Activated naive CD4-positive, alpha-beta T cell treated with anti-CD3 and anti-CD28 coated beads, Interleukin-2, amount 50 U/mL, for 16 hours (primary cell): Measurements from ENCODE around the gene SLC22A1.
"Not testable (repeated sequence)": the region's sequence is repeated elsewhere in the genome, so short reads cannot be mapped to it uniquely, and the experiment has no call there.

ENCODE experiments used
- DNase-seq: peaks from one replicate; pipeline ENCODE4 v3.0.0-alpha.2; 2020

Gene SLC22A1

DNA sequence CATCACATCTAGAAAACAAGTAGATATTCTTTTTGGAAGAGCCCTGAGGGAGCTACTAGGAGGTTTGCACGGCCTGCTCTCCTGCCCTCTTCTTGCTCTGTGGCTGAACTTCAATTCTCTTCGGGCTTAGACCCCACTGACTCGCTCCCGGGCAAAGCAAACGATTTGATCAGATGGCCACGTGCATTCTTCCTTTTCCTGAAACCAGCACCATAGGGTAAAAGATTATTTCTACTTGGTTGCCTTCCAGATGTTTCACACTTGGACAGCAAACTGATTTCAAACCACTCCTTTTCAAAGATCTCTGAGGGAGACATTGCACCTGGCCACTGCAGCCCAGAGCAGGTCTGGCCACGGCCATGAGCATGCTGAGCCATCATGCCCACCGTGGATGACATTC, at the start of gene SLC22A1:
TSS of gene SLC22A1 (plus strand) at position 258 of the 400 bp plus-strand sequence. CDS start at position 379, 121 bp downstream.
- no peak for DNase-seq

DNA sequence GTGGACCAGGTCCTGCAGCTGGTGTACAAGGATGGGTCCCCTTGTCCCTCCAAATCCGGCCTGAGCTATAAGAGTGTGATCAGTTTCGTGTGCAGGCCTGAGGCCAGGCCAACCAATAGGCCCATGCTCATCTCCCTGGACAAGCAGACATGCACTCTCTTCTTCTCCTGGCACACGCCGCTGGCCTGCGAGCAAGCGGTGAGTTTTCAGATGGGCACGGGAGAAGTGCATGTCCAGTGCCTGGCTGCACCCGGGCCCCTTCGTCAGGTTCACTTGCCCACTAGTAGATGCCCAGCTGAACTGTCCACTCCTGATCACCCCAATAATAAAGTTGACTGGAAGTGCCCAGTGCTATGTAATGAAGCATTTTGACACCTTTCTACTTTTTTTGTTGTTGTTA, 48.3 kb upstream of the SLC22A1 start:
- DNase-seq, result no peak

DNA sequence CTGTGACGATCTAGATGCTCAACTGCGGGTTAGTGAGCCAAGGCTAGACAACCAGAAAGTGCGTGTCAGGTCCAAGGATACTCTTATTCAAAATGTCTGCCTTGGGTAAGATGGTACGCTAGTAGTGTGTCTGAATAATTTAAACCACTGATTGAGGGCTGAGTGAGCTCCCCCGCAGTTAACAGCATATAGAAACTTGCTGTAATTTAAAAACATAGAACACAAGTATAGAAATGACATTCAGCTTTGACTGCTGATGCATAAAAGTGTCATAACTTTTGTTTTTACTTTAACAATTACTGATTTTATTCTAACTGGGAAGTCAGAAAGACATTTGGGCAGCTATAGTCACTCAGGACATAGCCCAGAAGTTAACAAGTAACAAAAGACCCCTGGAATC, 45.6 kb upstream of the SLC22A1 start:
- DNase-seq, result no peak

DNA sequence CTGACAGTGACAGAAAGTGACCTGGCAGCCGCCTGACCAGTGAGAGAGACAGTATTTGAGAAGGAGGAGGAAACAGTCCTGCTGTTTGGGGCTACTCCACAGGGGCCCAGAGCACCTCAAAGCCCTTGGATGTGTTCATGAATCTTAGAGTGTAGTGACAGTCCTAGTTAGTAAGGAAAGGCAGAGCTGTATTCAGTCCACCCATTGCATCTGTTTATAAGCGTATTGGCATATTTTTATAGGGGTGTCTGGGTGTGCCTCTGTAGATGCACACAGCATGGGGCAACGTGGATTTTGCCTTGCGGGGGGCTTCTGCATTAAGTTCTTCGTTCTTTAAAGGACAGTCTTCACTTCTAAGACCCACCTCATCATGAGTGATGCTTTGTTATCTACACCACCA, 44.6 kb upstream of the SLC22A1 start:
- DNase-seq, result no peak

DNA sequence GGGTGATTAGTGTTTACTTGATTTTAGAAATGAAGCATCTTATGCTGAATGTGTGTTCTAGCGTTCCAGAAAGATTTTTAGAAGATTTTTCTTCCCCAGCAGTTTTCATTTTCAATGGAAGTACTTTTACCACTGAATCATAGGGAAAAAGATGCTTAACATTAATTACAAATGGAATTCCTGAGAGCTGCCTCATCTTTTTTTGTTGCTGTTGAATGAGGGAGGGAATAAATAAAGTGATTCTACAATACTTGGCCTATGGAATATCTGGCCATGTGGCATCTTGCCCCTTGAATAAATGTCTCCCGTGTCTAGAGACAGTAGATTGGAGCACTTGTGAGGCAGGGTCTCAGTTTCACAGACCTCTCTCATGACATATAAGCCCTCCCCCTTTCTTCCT, 44.1 kb upstream of the SLC22A1 start:
- DNase-seq, result no peak

DNA sequence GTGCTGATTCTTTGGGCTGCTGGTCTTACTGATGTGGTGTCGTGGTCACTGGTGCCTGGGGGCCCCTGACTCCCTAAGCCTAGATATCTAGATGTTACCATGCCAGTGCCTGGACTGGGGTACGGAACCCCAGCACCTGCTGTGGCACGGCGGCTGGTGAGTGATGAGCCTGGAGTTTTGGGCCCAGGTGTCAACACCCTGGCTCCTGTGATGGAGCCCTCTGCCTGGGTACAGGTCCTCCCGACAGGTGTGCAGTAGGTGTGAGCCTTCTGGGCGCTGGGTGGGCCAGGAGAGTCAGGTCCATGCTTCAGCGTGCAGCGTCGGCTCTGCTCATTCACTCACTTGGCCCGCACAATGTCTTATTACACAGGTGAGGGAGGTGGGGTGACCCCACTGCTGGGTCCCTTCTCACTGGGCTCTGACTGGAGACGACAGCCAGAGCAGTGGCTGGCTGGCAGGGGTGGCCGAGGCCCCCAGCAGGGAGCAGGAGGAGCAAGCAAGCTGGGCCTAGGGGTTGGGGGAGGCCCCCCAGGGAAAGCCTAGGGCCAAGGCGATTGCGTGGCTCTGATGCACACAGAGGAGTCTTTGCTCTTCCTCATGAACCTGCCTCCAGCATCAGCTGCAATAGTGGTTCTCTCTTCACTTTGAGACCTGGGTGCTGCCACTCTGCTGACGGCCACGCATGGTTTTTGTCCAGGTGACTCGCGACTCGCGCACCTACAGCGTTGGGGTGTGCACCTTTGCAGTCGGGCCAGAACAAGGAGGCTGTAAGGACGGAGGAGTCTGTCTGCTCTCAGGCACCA, 42.5 kb upstream of the SLC22A1 start:
- no peak for DNase-seq

DNA sequence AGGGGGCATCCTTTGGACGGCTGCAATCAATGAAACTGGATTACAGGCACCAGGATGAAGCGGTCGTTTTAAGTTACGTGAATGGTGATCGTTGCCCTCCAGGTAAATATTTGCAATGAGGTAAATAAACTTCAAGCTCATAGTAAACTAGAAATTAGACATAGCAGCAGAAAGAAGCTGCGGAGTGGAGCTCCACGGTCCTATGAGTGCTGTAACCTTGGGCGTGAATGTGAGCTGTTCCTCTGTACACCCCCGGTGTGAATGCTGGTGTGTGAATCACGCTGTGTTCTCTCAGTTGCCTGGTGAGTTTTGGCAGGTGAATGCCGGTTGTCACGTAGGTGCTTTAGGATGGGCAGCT, 42.0 kb upstream of the SLC22A1 start:
- no peak for DNase-seq

DNA sequence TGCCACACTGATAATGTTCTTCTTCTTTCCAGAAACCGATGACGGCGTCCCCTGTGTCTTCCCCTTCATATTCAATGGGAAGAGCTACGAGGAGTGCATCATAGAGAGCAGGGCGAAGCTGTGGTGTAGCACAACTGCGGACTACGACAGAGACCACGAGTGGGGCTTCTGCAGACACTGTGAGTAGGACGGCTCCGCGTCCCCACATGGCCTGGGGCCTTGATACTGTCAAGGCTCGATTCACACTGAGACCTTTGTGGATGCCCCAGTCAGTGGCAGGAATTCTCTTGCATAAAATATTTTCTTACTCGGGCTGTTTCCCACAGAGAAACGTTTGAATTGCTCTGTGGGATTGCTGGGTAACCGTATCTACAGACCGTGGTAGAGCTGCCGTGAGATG, 41.5 kb upstream of the SLC22A1 start:
- no peak for DNase-seq

DNA sequence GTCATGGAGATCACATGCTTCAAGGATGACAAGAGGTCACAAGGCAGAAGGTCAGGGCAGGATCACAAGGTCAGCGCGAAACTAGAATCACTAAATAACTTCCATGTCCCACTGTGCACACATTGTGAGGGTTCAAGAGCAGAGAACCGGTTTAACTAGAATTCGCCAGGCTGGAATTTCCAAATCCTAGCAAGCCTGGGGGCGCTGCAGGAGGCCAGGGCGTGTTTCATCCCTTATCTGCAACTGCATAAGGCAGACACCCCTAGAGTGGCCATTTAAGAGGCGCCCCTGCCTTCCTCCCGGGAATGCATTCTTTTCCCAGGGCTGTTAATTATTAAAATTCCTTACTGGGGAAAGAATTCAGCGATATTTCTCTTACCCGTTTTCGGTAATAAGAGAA, 40.2 kb upstream of the SLC22A1 start:
- no peak for DNase-seq

DNA sequence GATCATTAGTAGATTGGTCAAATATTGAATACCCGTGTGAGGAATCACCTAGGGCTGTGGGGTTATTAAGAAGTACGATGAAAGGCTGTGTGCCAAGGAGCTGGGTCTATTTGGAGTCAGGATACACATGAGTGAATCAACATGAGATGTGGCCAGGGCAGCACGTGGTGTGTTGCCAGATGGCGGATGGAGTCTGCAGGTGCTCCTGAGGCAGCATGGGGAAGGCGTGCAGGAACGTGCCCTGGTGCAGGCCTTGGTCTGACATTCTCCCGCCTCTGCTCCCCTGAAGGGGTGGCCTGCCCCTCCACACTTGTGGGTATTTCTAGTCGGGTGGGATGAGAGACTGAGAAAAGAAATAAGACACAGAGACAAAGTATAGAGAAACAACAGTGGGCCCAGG, 39.0 kb upstream of the SLC22A1 start:
- no peak for DNase-seq

DNA sequence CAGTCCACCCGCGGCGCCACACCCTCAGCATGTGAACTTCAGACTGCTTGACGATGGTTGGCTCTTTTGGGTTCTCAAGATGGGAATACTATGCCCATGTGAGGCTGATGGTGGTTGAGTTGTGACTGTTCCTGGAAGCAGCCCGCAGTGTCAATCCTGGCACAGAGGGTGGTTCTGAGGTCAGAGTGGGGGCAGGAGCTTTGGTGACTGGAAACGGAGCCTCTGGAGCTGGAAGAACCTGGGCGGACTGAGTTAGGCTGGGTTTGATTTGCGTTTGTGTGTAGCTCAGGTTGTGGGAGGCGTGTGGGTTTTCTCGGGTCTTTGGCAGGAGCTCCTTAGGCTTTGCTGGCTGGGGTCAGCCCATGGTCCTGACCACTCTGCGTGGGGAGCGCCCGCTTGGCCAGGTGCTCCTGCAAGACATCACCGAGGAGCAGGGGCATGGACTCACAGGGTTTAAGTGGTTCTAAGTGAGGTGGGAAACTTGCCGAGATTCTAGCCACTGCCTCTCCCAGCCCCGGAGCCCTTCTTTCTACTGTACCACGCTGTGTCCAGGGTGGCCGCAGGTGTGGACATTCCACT, 37.3 kb upstream of the SLC22A1 start:
- no peak for DNase-seq

DNA sequence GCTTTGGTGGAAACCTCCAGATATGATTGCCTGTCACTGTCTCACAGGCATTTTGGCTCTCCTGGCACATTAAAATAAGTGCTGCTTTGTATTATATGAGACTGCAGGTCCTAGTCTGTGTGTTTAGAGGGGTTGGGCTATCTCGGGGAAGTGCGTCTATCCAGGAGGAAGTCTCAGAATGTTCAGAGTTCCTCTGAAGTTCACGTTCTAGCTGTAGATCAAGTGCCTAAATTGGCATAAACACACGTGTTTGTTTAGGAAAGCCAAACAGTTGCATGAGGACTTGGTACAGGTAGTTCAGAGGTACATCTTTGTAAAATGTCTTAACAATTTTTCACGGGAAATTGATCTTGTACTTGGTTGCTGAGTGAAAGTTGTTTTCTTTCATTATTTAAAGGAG, 36.4 kb upstream of the SLC22A1 start:
- no peak for DNase-seq

DNA sequence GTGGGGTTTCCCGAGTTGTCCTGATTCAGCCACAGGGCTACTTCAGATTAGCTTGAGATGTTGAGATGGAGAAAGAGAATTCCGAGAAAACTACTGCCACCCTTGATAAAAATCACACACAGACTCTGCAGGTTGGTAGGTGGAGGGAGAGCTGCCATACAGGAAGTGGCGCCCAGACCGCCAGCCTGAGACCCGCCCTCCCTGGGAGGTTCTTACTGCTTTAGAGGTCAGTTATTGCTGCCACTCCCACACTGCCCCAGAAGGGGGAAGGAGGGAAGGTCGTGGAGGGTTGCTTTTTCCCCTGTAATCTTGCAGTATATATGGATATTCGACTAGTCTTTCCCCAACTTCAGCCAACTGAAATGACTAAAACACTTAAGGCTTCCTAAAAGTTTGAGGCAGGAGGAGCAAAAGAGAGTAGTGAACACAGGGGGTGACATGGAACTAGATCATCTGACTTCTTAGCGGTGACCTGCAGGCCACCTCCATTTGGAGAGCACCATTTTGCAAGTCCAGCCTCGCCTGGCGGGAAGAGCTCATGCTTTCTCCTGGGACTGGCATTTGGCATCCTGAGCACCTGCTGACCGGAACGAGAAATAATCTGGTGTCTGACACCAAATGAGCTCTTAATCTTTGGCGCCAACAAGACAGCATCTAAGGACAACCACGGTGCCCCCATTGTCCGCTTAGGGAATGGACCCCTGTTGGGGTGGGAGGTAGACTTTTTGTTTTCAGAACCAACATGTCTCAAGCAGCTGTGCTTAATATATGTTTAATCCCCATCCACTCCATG, 35.7 kb upstream of the SLC22A1 start:
- no peak for DNase-seq

DNA sequence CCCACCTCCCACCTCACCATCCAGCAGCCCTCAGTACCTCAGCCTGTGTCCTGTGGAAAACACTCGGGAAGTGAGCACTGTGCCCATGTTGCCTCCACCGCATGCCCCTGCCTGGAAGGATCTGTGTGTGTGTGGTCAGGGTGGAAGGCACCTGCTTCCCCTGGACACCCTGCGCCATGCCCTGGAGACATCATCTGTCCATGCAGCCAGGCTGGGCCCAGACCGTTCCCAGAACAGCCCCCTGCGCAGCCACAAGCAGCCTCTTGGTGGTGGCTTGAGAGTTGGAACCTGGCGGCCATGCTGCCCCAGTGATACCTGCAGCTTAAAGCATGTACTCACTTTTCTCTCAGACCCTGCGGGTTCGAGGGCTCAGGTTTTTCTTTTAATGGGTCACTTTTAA, 34.9 kb upstream of the SLC22A1 start:
- no peak for DNase-seq

DNA sequence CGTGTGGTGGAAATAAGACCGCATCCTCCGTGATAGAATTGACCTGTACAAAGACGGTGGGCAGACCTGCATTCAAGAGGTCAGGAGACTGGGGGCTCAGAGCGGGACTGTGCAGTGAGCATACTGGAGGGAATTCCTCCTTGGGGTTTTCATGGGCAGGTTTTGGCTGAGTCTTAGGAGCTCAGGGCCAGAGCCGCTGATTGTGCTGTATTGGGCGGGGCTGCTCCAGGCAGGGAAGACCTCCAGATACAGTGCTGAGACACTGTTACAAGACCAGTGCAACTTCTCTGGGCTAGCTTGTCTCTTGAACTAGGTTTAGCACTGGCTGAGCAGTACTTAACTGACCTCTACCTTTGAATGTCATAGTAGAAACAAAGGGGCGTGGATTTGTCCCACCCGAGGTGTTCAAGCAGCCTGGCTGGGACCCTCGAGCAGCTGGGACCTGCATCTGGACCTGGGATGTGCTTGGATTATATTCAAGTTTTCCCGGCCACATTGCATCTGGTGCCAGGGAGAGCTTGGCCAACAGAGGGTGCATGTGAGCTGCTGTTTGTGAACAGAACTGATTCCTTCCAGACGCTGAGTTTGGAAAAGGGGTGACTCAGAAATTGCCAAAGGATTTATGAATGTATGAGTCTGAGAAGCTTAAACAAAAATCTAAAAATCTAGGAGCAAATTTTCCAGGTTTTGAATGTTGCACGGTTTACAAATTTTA, 33.4 kb upstream of the SLC22A1 start:
- DNase-seq, result no peak

DNA sequence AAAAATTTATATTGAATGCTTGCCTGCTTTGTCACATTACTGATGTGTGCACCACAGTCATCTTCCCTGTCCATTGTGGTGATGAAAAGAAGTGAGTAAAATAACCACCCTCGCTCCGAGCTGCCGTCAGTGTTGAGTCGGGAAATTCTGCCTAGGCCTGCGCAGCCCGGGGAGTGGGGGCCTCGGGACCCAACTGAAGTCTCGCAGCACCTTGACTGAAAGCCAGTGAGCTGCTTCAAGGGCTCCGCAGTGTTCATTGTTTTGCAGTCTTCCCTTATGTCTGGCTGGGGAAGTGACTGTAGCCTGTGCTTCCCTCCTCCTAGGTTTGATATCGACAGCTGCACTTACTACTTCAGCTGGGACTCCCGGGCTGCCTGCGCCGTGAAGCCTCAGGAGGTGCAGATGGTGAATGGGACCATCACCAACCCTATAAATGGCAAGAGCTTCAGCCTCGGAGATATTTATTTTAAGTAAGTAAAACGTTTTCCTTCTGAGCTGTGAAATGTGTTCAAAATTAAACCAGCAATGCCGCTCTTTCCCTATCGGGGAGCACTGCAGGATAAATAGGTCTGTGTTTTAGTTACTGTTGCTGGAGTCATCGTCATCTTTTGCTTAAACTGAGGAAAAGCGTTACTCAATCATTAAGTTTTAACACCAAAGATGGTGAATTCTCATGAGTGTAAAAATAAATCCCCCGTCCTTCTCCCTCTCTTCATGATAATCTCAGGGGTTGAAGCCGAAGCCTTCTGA, 32.7 kb upstream of the SLC22A1 start:
- DNase-seq, result no peak

DNA sequence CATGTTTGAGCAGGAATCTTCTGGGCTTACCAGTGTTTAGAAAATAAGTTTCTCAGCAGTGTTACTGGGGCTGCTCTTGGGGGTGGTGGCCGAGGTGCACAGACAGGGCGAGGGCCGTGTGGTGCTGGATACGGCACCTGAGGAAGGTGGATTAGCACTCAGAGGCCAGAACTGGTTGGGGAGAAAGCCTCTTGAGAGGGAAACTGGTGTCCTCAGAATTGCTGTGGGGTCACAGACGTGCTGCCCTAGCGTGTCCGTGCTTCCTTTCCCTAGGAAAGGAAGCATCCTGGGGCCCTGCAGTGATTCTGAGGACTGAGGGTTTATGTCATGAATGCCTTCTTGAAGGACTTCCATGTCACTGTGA, 32.1 kb upstream of the SLC22A1 start:
- DNase-seq, result no peak

DNA sequence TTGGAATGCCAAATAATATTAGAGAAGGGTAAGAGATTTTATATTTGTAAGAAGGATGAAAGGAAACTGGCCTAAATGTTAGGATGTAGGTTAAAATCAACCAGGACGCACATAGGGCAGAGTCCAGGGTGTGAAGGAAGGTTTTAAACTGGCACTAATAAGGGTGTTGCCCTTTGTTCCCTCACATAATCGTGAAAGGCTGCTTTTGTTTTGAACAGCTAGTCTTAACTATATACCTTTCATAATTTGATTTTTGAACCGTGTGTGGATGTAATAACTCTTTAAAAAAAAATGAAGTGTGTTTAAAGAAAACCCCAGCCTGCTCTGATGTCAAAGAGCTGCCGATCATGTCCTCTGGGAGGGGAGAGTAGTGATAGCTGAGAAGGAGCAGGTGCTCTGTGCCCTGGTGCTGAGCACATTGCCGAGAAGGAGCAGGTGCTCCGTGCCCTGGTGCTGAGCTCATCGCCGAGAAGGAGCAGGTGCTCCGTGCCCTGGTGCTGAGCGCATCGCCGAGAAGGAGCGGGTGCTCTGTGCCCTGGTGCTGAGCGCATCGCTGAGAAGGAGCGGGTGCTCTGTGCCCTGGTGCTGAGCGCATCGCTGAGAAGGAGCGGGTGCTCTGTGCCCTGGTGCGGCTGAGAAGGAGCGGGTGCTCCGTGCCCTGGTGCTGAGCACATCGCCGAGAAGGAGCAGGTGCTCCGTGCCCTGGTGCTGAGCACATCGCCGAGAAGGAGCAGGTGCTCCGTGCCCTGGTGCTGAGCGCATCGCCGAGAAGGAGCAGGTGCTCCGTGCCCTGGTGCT, 31.0 kb upstream of the SLC22A1 start:
- not testable (repeated sequence) for DNase-seq

DNA sequence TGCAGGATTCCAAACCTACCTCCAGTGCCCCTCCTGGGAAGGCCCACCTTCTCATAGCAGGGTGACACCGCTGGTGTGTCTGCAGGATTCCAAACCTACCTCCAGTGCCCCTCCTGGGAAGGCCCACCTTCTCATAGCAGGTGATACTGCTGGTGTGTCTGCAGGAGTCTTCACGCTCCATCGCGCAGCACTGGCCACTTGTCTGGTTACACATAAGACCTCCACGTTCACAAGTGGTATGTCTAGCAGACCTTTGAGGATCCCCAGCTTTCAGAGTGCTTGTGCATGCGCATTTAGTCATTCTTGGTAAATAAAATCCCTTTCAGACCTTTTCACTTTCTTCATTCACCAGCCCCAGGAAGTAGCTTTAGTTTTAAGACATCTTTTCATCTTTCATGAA, 29.4 kb upstream of the SLC22A1 start:
- DNase-seq, result not testable (repeated sequence)

DNA sequence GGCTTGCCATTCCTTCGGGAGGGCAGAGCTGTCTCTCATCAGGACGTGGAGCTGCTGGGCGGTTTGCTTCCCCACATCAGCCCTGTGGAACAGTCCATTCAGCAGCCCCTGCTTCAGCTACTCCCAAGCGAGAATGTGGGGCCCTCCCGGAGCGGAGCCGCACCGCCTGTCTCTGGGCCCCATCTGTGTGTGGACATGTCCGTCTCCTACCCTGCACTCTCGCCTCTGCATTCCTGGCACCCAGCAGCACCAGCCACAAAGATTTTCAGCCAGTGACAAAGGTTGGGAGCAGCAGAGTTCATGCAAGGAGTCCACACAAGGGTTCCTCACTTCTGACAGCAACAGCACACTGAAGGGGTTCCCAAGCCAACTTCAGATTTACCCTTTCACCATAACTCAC, 29.0 kb upstream of the SLC22A1 start:
- no peak for DNase-seq

DNA sequence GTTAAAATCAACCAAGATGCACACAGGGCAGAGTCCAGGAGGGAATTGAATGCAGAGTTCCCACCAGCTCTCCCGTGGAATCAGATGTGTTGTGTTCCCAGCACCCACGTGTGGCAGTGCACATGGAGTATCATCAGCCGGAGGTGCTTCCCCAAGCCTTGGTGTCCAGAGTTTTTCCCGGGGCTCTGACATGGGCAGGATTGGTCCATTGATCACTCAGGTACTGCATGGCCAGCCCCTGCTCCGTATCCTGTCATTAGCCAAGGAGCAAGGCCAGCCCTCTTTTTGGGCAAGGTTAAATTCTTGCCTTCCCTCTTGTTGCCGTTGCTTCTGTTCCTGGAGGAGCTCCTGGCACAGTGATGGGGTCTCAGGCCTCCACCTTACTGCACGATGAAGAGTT, 28.6 kb upstream of the SLC22A1 start:
- DNase-seq, result no peak

DNA sequence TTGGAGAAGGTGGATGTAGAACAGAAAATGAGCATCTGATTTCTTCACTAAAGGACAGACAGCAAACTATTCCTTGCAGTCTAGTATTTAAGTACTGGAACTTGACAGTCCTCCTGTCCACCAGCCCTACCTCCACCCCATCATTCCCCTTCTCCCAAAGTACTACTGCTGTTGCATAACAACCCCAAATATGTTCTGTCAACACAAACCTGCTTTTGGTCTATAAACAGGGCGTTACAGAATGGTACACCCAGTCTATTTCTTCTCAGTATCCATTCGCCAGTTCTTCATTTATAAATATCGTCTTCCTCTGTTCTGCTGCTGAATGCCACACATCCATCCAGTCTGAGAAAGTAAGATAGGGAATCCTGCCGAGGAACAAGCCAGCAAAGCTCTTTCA, 27.7 kb upstream of the SLC22A1 start:
- no peak for DNase-seq
